Measurements from ENCODE around the gene TSHR.

TSHR gene

GRCh38 chr14:81193924-81194633, 238.7 kb downstream of the TSHR start:
- no peak for DNase-seq
